Measurements from ENCODE around the gene NARS2.
"Not testable (repeated sequence)": the region's sequence is repeated elsewhere in the genome, so short reads cannot be mapped to it uniquely, and the experiment has no call there.

The NARS2 gene

GRCh38 chr11:78575478-78575877 lies 814 bp upstream of the NARS2 start:
- DNase-seq: no peak

- DNase-seq: no peak
These were observed 983 bp downstream of the NARS2 start for GRCh38 chr11:78573681-78574080.

GRCh38 chr11:78573271-78573670 lies 1.4 kb downstream of the NARS2 start:
- DNase-seq: no peak

- DNase-seq: no peak
These were observed 2.3 kb downstream of the NARS2 start for GRCh38 chr11:78572394-78572793.

- DNase-seq: no peak
These were observed 4.6 kb downstream of the NARS2 start for GRCh38 chr11:78570031-78570430.

GRCh38 chr11:78567209-78567608 lies 7.5 kb downstream of the NARS2 start:
- DNase-seq: no peak

- DNase-seq: no peak
These were observed 9.9 kb downstream of the NARS2 start for GRCh38 chr11:78564490-78565467.

- not testable (repeated sequence) for DNase-seq
These were observed 10.6 kb downstream of the NARS2 start for GRCh38 chr11:78564037-78564436.

- not testable (repeated sequence) for DNase-seq
These were observed 11.6 kb downstream of the NARS2 start for GRCh38 chr11:78563090-78563489.

GRCh38 chr11:78562398-78562797 lies 12.3 kb downstream of the NARS2 start:
- no peak for DNase-seq

- no peak for DNase-seq
These were observed 13.7 kb downstream of the NARS2 start for GRCh38 chr11:78560826-78561484.

- no peak for DNase-seq
These were observed 14.5 kb downstream of the NARS2 start for GRCh38 chr11:78560153-78560552.

- no peak for DNase-seq
These were observed 17.4 kb downstream of the NARS2 start for GRCh38 chr11:78557236-78557635.

- no peak for DNase-seq
These were observed 19.1 kb downstream of the NARS2 start for GRCh38 chr11:78555592-78555991.

- DNase-seq: no peak
These were observed 21.8 kb downstream of the NARS2 start for GRCh38 chr11:78552881-78553280.

- not testable (repeated sequence) for DNase-seq
These were observed 22.5 kb downstream of the NARS2 start for GRCh38 chr11:78552139-78552538.

GRCh38 chr11:78551066-78551465 lies 23.6 kb downstream of the NARS2 start:
- no peak for DNase-seq

GRCh38 chr11:78549624-78550409 lies 24.8 kb downstream of the NARS2 start:
- DNase-seq: no peak

- DNase-seq: no peak
These were observed 25.6 kb downstream of the NARS2 start for GRCh38 chr11:78548911-78549590.

- DNase-seq: no peak
These were observed 26.5 kb downstream of the NARS2 start for GRCh38 chr11:78547931-78548705.

GRCh38 chr11:78542007-78542406 lies 32.7 kb downstream of the NARS2 start:
- DNase-seq: no peak

GRCh38 chr11:78541537-78541936 lies 33.1 kb downstream of the NARS2 start:
- DNase-seq: no peak

All from activated naive CD4-positive, alpha-beta T cell (primary cell).